GM12873 (cell line): ENCODE results near the gene TMEM255B.

Experiments
- TF ChIP-seq, protein P1 (sequence below): IDR thresholded peaks from 2 replicates; pipeline ENCODE4 v1.5.1; 2012; ENCODE audit warnings: low read depth, mild to moderate bottlenecking, moderate library complexity, low read length, control low read depth; ENCODE audit not compliant: insufficient read depth; ENCODE audit errors: missing control alignments

Gene TMEM255B

DNA sequence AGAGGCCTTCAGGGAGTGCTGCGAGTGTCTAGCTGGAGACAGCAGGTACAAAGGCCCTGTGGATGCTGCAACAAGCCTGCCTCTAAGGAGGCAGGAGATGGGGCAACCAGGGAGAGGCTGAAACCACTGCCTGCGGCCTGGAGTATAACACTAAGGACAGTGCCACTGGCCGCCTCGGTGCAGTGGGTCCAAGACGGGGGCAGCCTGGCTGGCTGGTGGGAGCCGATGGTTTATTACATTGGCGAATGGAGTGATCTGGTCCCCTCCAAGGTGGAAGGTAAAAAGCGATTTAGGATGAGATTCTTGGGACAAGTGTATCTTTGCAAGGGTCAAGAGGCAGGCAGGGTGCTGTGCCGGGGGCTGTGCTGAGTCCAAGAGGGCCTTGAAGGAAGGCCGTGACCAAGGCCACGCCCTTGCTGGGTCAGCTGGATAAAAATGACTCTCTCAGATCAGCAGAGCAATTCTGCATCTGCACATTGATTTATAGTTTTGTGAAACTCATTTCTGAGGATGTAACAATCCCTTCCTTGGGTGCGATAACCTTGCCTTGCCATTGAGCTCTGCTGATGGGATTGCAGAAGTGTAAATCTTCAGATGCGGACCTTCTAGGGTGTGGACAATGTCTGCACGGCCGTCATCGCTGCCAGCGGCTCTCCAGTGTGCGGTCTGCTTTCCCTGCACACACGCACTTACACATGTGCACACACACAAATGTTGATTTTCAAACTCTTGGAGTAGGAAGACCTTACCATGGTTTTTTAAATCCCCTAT is 6.0 kb downstream of the TMEM255B start:
- TF ChIP-seq, protein P1, sequence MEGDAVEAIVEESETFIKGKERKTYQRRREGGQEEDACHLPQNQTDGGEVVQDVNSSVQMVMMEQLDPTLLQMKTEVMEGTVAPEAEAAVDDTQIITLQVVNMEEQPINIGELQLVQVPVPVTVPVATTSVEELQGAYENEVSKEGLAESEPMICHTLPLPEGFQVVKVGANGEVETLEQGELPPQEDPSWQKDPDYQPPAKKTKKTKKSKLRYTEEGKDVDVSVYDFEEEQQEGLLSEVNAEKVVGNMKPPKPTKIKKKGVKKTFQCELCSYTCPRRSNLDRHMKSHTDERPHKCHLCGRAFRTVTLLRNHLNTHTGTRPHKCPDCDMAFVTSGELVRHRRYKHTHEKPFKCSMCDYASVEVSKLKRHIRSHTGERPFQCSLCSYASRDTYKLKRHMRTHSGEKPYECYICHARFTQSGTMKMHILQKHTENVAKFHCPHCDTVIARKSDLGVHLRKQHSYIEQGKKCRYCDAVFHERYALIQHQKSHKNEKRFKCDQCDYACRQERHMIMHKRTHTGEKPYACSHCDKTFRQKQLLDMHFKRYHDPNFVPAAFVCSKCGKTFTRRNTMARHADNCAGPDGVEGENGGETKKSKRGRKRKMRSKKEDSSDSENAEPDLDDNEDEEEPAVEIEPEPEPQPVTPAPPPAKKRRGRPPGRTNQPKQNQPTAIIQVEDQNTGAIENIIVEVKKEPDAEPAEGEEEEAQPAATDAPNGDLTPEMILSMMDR, result no peak

DNA sequence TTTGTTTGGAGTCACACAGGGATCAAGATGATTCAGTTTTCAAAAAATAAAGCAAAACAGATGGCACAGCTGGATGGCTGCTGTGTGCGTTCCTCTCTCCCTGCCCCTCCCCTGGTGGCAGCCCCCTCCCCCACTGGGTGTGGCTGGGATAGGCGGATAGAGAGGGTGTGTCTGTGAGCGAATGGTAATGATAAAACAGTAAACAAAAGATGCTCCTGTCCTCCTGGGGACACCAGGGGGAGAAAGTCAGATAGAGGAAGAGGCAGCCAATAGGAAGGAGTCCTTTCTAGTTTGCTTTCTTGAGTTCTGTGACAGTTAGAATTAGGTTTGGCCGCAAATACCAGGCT is 6.5 kb downstream of the TMEM255B start:
- TF ChIP-seq, protein P1, result no peak

DNA sequence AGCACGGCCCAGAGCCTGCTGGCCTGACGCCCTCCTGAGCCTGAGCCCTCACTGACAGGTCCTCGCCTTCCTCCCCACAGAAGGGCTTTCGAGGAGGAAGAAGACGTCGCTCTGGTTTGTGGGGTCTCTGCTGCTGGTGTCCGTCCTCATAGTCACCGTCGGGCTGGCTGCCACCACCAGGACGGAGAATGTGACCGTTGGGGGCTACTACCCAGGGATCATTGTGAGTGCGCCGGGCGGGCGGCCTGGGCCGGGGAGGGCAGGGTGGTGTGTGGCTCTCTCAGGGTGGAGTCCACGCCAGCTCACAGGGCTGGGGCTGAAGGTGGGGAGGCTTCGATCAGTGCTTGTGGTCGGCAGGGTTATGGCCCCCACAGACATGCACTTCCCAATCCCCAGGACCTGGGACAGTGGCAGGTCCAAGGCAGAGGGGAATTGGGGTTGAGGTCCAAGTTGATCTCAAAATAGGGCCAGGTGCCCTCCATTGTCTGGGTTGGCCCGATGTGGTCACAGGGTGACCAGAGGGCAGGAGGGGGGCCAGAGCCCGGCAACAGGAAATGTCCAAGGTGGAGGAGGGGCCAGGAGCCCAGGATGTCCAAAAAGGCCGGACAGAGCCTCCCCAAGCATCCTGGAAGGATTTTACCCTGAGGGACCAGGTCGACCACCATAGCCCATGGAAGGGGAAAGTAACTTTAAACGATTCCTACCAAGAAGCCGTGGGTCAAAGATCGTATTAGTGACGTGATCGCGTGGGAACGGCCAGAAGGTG is 7.2 kb downstream of the TMEM255B start:
- TF ChIP-seq, protein P1, result no peak

DNA sequence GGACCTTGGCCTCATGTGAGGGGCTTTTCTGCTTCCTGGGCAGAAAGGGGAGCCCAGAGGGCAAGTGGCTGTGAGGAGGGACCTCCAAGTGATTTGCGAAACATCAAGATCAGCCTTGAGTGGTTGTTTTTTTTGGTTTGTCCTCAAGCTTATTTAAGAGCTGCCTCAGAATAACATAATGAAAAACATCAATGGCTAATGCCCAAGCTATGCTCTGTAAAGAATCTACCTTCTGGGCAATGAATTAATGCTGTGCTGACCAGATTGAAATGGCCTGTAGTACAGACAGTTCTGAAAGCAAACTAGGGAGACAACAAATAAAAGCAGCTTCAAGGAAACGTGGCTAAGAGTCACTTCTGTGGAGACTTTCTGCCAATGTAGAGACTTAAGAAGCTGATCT is 8.3 kb downstream of the TMEM255B start:
- TF ChIP-seq, protein P1, result no peak

DNA sequence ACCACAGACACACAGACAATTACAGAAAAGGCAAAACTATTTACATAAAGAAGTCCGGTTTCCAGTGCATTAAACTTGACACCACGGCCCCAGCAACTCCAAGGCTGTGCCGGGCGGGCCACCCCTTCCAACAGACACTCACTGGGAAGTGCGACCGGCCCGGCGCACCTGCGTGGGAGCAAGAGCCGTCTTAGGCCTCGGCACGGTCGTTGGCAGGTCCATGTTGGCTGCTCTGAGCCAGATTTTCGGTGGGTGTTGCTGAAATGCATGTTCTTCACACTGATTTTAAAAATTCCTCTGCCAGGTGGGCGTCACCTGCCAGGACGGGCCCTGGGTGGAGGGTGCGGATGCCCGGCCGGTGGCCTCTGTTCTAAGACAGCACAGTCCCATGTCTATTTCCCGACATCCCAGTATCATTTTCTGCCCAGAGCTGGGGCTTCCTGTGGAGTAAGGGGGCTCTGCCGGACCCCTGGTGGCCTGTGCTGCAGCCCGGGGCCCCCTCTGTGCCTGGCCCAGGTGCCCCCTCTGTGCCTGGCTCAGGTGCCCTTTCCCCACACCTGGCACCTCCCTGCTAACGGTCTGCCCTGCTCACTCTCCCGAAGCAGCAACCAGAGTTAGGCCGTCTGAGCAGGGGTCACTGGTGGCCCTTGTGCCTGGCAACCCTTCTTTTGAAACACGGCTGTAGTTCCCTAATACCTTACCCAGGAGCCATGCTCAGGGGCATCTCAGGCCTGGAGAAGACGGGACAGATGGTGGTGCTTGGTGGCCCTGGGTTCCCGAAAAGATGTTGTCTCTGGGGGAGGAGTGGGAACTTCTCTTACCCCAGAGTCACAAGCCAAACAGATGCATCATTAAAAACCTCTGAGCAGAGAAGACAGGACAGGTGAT is 9.2 kb downstream of the TMEM255B start:
- TF ChIP-seq, protein P1, result no peak

DNA sequence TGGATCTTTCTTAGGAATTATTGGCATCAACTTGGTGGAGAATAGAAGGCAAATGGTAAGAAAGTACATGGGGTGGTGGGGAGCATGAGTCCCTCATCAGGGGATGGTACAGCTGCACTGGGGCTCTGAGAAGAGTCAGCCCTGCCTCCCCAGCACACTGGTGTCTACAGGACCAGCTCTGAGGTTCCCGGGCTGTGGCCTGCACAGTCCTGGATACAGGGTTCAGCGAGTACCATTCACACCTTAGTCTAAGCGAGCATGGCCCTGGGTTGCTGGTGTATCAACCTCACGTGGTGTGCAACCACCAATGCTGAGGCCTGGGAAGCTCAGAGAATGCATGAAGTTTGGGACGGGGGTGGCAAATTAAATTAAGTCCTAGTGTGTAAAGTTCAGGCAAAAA is 10.1 kb downstream of the TMEM255B start:
- TF ChIP-seq, protein P1, result no peak

DNA sequence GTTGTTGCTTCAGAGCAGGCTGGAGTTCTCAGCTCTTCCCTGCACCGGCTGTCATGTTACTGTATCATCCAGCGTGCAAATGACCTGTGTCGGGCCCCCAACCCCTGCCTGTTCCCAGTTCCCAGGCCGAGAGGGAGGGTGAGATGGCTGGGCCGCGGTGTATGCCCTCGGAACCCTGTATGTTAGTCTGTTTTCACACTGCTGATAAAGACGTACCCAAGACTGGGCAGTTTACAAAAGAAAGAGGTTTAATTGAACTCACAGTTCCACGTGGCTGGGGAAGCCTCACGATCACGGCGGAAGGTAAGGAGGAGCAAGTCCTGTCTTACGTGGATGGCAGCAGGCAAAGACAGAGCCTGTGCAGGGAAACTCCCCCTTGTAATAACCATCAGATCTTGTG is 10.9 kb downstream of the TMEM255B start:
- TF ChIP-seq, protein P1, result no peak
